ENCODE results near the gene SPC24.
"Not testable (repeated sequence)": the region's sequence is repeated elsewhere in the genome, so short reads cannot be mapped to it uniquely, and the experiment has no call there.

Gene SPC24

DNA sequence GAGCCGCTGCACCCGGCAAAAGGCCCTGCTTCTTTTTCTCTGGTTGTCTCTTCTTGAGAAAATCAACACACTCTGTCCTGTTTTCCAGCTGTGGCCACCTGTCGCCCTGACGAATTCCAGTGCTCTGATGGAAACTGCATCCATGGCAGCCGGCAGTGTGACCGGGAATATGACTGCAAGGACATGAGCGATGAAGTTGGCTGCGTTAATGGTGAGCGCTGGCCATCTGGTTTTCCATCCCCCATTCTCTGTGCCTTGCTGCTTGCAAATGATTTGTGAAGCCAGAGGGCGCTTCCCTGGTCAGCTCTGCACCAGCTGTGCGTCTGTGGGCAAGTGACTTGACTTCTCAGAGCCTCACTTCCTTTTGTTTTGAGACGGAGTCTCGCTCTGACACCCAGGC, 49.1 kb downstream of the SPC24 start:
- Histone ChIP-seq H3K9ac (ENCODE audit: low read length) (no peak overlapping the region), H3K36me3 (ENCODE audit: control insufficient read depth, insufficient read depth, low read length) (peaks cover 12% of the 10 kb centered on the region), H3K4me1 (ENCODE audit: control insufficient read depth, insufficient read depth, low read length) (no peaks in the 10 kb centered on the region), H3K4me3 (ENCODE audit: low read length) (no peak overlapping the region), H3K27me3 (ENCODE audit: control insufficient read depth, insufficient read depth, low read length) (no peaks in the 10 kb centered on the region), H3K27ac (ENCODE audit: low read depth, low read length) (no peak overlapping the region)

DNA sequence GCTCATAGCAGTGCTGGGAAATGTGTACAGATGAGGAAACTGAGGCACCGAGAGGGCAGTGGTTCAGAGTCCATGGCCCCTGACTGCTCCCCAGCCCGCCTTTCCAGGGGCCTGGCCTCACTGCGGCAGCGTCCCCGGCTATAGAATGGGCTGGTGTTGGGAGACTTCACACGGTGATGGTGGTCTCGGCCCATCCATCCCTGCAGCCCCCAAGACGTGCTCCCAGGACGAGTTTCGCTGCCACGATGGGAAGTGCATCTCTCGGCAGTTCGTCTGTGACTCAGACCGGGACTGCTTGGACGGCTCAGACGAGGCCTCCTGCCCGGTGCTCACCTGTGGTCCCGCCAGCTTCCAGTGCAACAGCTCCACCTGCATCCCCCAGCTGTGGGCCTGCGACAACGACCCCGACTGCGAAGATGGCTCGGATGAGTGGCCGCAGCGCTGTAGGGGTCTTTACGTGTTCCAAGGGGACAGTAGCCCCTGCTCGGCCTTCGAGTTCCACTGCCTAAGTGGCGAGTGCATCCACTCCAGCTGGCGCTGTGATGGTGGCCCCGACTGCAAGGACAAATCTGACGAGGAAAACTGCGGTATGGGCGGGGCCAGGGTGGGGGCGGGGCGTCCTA, 50.5 kb downstream of the SPC24 start:
- Histone ChIP-seq H3K4me1 (ENCODE audit: control insufficient read depth, insufficient read depth, low read length) (no peaks in the 10 kb centered on the region), H3K4me3 (ENCODE audit: low read length) (no peak overlapping the region), H3K27ac (ENCODE audit: low read depth, low read length) (no peak overlapping the region), H3K9ac (ENCODE audit: low read length) (no peak overlapping the region), H3K27me3 (ENCODE audit: control insufficient read depth, insufficient read depth, low read length) (no peaks in the 10 kb centered on the region), H3K36me3 (ENCODE audit: control insufficient read depth, insufficient read depth, low read length) (peaks cover 12% of the 10 kb centered on the region)

DNA sequence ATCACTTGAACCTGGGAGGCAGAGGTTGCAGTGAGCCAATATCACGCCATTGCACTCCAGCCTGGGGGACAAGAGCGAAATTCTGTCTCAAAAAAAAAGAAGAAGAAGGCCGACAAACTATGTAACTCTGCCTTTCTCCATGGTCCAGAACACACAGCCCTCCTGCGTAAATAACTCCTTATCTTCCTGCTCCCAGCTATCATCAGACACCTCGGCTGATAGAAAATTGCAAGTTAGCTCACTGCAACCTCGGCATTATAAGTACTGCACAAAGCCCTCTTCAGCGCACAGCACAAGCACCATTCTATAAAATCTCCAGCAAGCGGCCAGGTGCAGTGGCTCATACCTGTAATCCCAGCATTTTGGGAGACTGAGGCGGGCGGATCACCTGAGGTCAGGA, 51.9 kb downstream of the SPC24 start:
- not testable (repeated sequence) for H3K9ac ChIP-seq (ENCODE audit: low read length); H3K4me3 ChIP-seq (ENCODE audit: low read length); H3K27ac ChIP-seq (ENCODE audit: low read depth, low read length); H3K27me3 ChIP-seq (ENCODE audit: control insufficient read depth, insufficient read depth, low read length); H3K4me1 ChIP-seq (ENCODE audit: control insufficient read depth, insufficient read depth, low read length); H3K36me3 ChIP-seq (ENCODE audit: control insufficient read depth, insufficient read depth, low read length)

DNA sequence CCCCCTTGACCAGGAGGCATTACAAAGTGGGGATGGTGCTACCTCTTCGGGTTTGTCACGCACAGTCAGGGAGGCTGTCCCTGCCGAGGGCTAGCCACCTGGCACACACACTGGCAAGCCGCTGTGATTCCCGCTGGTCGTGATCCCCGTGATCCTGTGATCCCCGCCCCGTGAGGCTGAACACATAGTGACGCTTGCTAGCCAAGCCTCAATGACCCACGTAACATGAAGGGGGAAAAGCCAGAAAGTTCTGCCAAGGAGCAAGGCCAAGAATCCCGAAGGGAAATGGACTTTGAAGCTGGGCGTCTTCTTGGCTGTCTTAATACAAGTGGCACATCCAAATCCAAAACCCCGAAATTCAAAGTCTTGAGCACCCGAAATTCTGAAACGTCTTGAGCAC, 52.6 kb downstream of the SPC24 start:
- no peaks in the 10 kb centered on the region for H3K4me1 ChIP-seq (ENCODE audit: control insufficient read depth, insufficient read depth, low read length)
- H3K4me3 ChIP-seq (ENCODE audit: low read length) = no peak overlapping the region
- H3K9ac ChIP-seq (ENCODE audit: low read length) = no peak overlapping the region
- H3K27me3 ChIP-seq (ENCODE audit: control insufficient read depth, insufficient read depth, low read length) = no peaks in the 10 kb centered on the region
- H3K36me3 ChIP-seq (ENCODE audit: control insufficient read depth, insufficient read depth, low read length) = peaks cover 10% of the 10 kb centered on the region
- no peak overlapping the region for H3K27ac ChIP-seq (ENCODE audit: low read depth, low read length)

DNA sequence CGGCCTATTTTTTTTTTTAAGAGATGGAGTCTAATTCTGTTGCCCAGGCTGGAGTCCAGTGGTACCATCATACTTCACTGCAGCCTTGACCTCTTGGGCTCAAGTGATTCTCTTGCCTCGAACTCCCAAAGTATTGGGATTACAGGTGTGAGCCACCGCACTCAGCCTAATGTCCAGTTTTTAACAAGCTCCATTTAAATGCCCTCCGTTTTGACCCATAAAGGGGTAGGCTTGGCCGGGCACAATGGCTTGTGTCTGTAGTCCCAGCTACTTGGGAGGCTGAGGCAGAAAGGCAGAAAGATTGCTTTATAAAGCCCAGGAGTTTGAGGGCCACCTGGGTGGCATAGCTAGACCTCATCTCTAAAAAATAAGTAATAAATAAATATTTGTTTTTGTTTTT, 54.5 kb downstream of the SPC24 start:
- H3K36me3 ChIP-seq (ENCODE audit: control insufficient read depth, insufficient read depth, low read length) = peaks cover 6% of the 10 kb centered on the region
- H3K9ac ChIP-seq (ENCODE audit: low read length) = no peak overlapping the region
- H3K4me3 ChIP-seq (ENCODE audit: low read length) = no peak overlapping the region
- no peaks in the 10 kb centered on the region for H3K4me1 ChIP-seq (ENCODE audit: control insufficient read depth, insufficient read depth, low read length)
- no peaks in the 10 kb centered on the region for H3K27me3 ChIP-seq (ENCODE audit: control insufficient read depth, insufficient read depth, low read length)
- no peak overlapping the region for H3K27ac ChIP-seq (ENCODE audit: low read depth, low read length)

DNA sequence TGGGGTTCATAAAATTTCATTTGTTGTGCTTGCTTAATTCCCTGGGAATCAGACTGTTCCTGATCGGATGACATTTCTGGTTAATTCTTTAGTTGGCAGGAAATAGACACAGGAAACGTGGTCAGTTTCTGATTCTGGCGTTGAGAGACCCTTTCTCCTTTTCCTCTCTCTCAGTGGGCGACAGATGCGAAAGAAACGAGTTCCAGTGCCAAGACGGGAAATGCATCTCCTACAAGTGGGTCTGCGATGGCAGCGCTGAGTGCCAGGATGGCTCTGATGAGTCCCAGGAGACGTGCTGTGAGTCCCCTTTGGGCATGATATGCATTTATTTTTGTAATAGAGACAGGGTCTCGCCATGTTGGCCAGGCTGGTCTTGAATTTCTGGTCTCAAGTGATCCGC, 55.5 kb downstream of the SPC24 start:
- Histone ChIP-seq H3K9ac (ENCODE audit: low read length) (no peak overlapping the region), H3K36me3 (ENCODE audit: control insufficient read depth, insufficient read depth, low read length) (peaks cover 6% of the 10 kb centered on the region), H3K4me3 (ENCODE audit: low read length) (no peak overlapping the region), H3K4me1 (ENCODE audit: control insufficient read depth, insufficient read depth, low read length) (no peaks in the 10 kb centered on the region), H3K27me3 (ENCODE audit: control insufficient read depth, insufficient read depth, low read length) (no peaks in the 10 kb centered on the region), H3K27ac (ENCODE audit: low read depth, low read length) (no peak overlapping the region)

DNA sequence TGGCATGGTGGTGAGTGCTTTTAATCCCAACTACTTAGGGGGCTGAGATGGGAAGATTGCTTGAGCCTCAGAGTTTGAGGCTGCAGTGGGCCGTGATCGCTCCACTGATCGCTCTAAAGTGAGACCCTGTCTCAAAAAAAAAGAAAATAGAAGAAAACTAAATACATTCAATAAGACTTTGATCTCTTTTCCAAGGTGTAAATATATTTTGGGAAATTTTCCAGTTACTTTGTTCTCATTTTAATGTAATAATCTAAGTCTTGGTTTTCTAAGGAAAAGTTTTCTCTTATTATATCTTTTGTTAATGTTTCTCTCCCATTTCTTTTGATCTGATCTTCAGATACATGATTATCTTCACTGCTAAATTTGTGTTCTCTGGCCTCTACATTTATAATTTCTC, 56.7 kb downstream of the SPC24 start:
- Histone ChIP-seq H3K4me3 (ENCODE audit: low read length) (no peak overlapping the region), H3K27me3 (ENCODE audit: control insufficient read depth, insufficient read depth, low read length) (no peaks in the 10 kb centered on the region), H3K9ac (ENCODE audit: low read length) (no peak overlapping the region), H3K36me3 (ENCODE audit: control insufficient read depth, insufficient read depth, low read length) (peaks cover 5% of the 10 kb centered on the region), H3K27ac (ENCODE audit: low read depth, low read length) (no peak overlapping the region), H3K4me1 (ENCODE audit: control insufficient read depth, insufficient read depth, low read length) (no peaks in the 10 kb centered on the region)

DNA sequence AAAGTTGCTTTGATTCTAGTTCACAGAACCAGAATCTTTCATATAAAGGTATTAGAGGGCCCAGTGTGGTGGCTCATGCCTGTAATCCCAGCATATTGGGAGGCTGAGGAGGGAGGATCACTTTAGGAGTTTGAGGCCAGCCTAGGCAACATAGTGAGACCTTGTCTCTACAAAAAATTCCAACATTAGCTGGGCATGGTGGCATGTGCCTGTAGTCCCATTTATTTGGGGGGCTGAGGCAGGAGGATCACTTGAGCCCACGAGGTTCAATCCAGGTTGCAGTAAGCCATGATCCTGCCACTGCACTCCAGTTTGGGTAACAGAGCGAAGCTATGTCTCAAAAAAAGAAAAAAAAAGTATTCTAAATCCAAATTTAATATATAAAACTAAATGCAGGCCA, 57.3 kb downstream of the SPC24 start:
- H3K27ac ChIP-seq (ENCODE audit: low read depth, low read length) = no peak overlapping the region
- no peak overlapping the region for H3K9ac ChIP-seq (ENCODE audit: low read length)
- H3K27me3 ChIP-seq (ENCODE audit: control insufficient read depth, insufficient read depth, low read length) = no peaks in the 10 kb centered on the region
- peaks cover 5% of the 10 kb centered on the region for H3K36me3 ChIP-seq (ENCODE audit: control insufficient read depth, insufficient read depth, low read length)
- no peaks in the 10 kb centered on the region for H3K4me1 ChIP-seq (ENCODE audit: control insufficient read depth, insufficient read depth, low read length)
- no peak overlapping the region for H3K4me3 ChIP-seq (ENCODE audit: low read length)

DNA sequence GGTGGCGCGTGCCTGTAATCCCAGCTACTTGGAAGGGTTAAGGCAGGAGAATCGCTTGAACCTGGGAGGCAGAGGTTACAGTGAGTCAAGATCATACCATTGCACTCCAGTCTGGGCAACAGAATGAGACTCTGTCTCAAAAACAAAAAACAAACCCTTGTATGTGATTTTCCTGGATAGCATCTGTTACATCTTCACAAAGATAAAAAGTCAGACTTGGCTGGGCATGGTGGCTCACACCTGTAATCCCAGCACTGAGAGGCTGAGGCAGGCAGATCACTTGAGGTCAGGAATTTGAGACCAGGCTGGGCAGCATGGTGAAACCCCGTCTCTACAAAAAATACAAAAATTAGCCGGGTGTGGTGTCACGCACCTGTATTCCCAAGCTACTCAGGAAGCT, 58.2 kb downstream of the SPC24 start:
- not testable (repeated sequence) for H3K9ac ChIP-seq (ENCODE audit: low read length); H3K27ac ChIP-seq (ENCODE audit: low read depth, low read length); H3K36me3 ChIP-seq (ENCODE audit: control insufficient read depth, insufficient read depth, low read length); H3K27me3 ChIP-seq (ENCODE audit: control insufficient read depth, insufficient read depth, low read length); H3K4me3 ChIP-seq (ENCODE audit: low read length); H3K4me1 ChIP-seq (ENCODE audit: control insufficient read depth, insufficient read depth, low read length)

DNA sequence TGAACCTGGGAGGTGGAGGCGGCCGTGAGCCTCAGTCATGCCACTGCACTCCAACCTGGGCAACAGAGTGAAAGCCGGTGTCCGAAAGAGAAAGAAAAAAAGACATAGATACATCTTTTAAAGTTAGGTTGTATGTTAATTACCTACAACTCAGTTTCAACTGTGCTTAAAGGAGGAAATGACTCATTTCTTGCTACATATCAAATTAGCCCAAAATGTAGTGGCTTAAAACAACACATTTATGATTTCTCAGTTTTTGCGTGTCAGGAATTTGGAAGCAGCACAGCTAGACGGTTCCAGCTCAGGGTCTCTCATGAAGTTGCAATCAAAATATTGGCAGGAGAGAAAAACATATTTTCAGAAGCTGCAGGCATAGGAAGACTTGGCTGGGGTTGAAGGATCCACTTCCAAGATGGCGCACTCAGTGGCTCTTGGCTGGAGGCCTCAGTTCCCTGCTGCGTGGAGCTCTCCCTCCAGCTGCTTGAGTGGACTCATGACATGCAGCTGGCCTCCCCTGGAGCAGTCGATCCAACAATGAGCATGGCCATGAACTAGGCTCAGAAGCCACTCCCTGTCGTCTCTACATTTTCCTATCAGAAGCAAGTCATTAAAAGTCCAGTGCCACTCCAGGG, 59.3 kb downstream of the SPC24 start:
- Histone ChIP-seq H3K4me1 (ENCODE audit: control insufficient read depth, insufficient read depth, low read length) (no peaks in the 10 kb centered on the region), H3K36me3 (ENCODE audit: control insufficient read depth, insufficient read depth, low read length) (no peaks in the 10 kb centered on the region), H3K27ac (ENCODE audit: low read depth, low read length) (no peak overlapping the region), H3K9ac (ENCODE audit: low read length) (no peak overlapping the region), H3K4me3 (ENCODE audit: low read length) (no peak overlapping the region), H3K27me3 (ENCODE audit: control insufficient read depth, insufficient read depth, low read length) (no peaks in the 10 kb centered on the region)
